Fibroblast of skin of left quadriceps (primary cell): Measurements from ENCODE around the gene CARD14.
A peak's percentile ranks its signal among the peaks of the same experiment; 100 is the strongest.
"Not testable (repeated sequence)": the region's sequence is repeated elsewhere in the genome, so short reads cannot be mapped to it uniquely, and the experiment has no call there.

Source experiments
- DNase-seq, 2 experiments: peaks; one replicate each; pipeline ENCODE4 v3.0.0-alpha.2; 2013; ENCODE audit warnings: low read depth in 2 of 2

CARD14 gene

DNA sequence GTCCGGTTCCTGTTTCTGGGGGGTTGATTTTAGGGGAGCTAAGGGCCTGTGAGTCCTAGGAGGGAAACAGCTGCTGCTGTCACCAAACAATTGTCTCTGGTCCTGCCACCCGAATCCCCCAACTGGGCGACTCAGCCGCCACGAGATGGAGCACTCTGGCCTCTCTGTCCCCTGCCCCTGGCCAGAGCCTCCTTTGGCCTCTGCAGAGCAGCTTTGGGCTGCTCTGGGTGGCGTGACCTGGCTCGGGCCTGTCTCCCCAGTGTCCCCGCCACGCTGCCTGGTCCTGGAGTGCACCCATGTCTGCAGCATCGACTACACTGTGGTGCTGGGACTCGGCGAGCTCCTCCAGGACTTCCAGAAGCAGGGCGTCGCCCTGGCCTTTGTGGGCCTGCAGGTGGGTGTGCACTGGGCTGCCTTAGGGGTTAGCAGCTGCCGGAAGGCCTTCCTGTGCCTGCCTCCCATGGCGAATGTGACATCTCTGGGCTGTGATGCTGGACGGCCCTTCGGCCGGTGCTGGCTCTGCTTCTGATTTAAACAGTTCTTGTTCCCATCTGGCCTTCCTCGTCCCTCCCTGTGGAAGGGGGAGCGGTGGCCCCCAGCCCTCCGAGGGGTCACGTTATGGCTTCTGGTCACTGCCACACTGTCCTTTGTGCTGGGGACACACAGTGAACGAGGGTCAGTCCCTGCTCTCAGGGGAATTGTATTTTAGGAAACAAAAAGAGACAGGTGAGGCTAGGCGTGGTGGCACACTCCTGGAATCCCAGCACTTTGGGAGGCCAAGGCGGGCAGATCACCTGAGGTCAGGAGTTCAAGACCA is 79.3 kb downstream of the CARD14 start:
- DNase-seq = no peak

DNA sequence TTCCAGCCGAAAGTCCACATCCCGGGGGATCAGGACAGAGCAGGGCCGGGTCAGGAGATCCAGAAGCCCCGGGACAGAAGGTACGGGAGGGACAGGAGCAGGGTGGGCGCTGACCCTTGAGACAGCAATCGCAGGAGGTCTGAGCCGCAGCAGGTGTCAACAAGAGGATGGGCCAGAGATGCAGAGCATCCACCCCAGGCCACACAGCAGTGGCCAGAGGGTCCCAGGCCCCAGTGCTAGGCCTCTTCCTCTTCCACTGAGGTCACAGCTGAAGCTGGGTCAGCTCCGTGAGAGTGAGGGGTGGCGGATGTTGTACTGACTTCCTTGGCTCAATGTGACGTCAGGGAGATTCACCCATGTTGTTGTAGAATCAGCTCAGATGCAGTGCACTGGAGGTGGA is 82.1 kb downstream of the CARD14 start:
- DNase-seq = no peak

- no peak for DNase-seq
Observed at GRCh38 chr17:80252871-80253270, 83.0 kb downstream of the CARD14 start.

- no peak for DNase-seq
Observed at GRCh38 chr17:80253631-80254395, 84.0 kb downstream of the CARD14 start.

GRCh38 chr17:80254396-80255251 is 84.8 kb downstream of the CARD14 start:
- peak; percentile 79 for DNase-seq

GRCh38 chr17:80256034-80256350 is 86.2 kb downstream of the CARD14 start:
- DNase-seq = no peak

DNA sequence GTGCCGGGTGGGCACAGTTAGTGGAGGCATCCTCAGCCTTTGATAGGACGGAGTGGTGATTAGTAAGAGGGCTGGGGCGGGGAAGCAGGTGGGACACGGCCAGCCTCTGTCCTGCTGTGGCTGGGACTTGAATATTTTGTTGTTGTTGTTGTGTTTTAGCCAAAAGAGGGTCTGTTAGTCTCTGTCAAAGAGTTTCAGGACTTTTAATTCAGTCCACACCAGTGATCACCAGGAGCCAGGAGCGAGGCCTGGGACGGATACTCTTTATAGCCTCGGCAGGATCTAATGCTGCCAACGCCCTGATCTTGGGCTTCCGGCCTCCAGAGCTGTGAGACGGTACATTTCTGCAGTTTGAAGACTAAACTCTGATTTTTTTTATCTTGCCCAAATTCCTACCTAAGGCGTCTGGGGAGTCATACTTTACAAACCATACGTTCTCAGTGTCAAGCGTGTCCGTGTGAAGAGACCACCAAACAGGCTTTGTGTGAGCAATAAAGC is 87.9 kb downstream of the CARD14 start:
- DNase-seq = no peak

DNA sequence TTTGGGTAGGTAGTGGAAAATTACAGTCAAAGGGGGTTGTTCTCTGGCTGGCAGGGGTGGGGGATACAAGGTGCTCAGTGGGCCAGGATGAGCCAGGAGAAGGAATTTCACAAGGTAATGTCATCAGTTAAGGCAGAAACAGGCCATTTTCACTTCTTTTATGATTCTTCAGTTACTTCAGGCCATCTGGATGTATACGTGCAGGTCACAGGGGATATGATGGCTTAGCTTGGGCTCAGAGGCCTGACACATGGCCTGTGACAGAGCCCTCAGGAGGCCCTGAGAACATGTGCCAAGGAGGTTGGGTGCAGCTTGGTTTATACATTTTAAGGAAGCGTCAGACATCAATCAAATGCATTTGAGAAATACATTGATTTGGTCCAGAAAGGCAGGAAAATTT is 88.5 kb downstream of the CARD14 start:
- not testable (repeated sequence) for DNase-seq
